ENCODE measurements around the gene CTXND1.

The CTXND1 gene

DNA sequence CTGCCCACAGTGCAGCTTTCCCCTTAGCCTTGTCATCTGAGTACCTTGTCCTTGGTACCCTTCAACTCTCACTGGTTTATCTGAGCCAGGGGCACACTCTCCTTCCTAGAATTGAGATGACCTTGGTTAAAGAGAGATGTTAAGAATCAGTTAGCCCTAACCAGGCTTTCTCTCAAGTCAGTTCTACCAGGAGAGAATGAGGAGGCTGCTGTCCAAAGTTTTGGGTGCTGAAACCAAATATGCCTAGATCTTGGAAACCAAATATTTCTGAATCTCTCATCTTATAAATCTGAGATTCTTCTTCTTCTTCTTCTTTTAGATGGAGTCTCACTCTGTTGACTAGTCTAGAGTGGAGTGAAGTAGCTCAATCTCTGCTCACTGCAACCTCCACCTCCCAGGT is 12.0 kb upstream of the CTXND1 start:
- no peak overlapping the region for H3K27ac ChIP-seq (ENCODE audit: low read depth, low read length)
- no peak for TF ChIP-seq CTCF (IDR thresholded peaks at IDR 0.05; ENCODE audit: low read depth, low read length, poor library complexity, severe bottlenecking)
- no peak for TF ChIP-seq EZH2phosphoT487 (IDR thresholded peaks at IDR 0.05; ENCODE audit: borderline replicate concordance, low read length)
- no peak overlapping the region for H3K4me2 ChIP-seq (ENCODE audit: low read length)
- H3K4me3 ChIP-seq (ENCODE audit: low read length): no peak overlapping the region
- no peaks in the 10 kb centered on the region for H3K9me3 ChIP-seq (ENCODE audit: control insufficient read depth, insufficient read depth, low read length)
- no peaks in the 10 kb centered on the region; the same call in 1 of the 2 replicates for H3K27me3 ChIP-seq (ENCODE audit: control insufficient read depth, low read length)
- no peaks in the 10 kb centered on the region for H3K9me2 ChIP-seq (replicated peaks; ENCODE audit: control insufficient read depth, low read length)
- H3K36me3 ChIP-seq (ENCODE audit: control insufficient read depth, low read length): no peaks in the 10 kb centered on the region
- H3F3A ChIP-seq (ENCODE audit: control insufficient read depth, insufficient read depth): no peaks in the 10 kb centered on the region
- H3K79me2 ChIP-seq (ENCODE audit: control insufficient read depth, low read length): no peaks in the 10 kb centered on the region
- H3K4me1 ChIP-seq (ENCODE audit: control insufficient read depth, low read length): no peaks in the 10 kb centered on the region
- no peaks in the 10 kb centered on the region for H4K20me1 ChIP-seq (ENCODE audit: control insufficient read depth, insufficient read depth, low read depth, low read length)

DNA sequence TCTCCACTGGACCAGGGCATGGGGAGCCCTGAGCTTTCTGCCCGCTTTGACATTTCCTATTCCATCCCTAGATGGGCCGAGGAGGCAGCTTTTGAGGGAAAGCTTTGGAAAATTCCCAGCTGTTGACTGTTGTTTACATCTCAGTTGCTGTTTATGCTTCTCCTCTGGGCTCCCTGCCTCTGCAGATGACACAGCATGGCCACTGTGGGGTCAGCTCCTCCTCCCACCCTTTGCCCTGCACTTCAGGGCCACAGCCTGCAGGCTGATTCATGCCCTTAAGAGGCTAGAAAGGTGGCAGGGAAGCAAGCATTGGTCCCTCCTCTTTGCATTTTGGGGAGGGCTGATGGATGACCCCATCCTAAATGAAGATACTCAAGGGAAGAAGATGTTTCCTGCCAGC is 8.5 kb upstream of the CTXND1 start:
- Histone ChIP-seq H3K4me3 (ENCODE audit: low read length) (no peak overlapping the region), H3F3A (ENCODE audit: control insufficient read depth, insufficient read depth) (no peaks in the 10 kb centered on the region), H3K79me2 (ENCODE audit: control insufficient read depth, low read length) (no peaks in the 10 kb centered on the region), H3K27ac (ENCODE audit: low read depth, low read length) (no peak overlapping the region), H3K4me2 (ENCODE audit: low read length) (no peak overlapping the region), H3K9me3 (ENCODE audit: control insufficient read depth, insufficient read depth, low read length) (no peaks in the 10 kb centered on the region), H3K4me1 (ENCODE audit: control insufficient read depth, low read length) (no peaks in the 10 kb centered on the region), H3K9me2 (replicated peaks; ENCODE audit: control insufficient read depth, low read length) (no peaks in the 10 kb centered on the region), H4K20me1 (ENCODE audit: control insufficient read depth, insufficient read depth, low read depth, low read length) (no peaks in the 10 kb centered on the region), H3K27me3 (ENCODE audit: control insufficient read depth, low read length) (no peaks in the 10 kb centered on the region; the same call in 1 of the 2 replicates), H3K36me3 (ENCODE audit: control insufficient read depth, low read length) (no peaks in the 10 kb centered on the region)
- TF ChIP-seq CTCF (IDR thresholded peaks at IDR 0.05; ENCODE audit: low read depth, low read length, poor library complexity, severe bottlenecking) (no peak), EZH2phosphoT487 (IDR thresholded peaks at IDR 0.05; ENCODE audit: borderline replicate concordance, low read length) (no peak)

DNA sequence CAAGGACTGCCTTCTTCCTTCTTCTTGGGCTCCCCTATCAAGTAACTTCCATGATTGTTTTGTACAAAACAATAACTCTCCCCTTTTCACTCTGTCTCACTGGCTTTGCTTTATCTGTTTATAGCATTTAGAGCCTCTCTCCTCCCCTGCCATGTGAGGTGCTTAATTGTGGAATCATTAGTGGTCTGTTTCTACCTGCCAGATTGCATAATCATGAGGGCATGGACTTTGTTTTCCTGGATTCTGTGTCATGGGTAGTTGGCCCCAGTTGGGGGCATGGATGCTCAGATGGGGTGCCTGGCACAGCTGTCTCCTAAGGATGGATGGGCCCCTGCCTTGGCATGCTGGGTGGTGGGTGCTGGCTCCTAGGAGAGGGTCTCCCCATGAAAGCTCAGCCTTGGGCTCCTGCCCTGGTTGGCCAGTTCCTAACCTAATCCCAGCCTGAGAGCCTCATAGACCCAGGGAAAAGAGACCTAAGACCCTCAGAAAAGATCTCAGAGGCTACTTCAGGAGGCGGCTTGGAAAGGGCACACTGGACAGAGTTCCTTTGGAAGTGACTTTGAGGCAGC is 8.0 kb upstream of the CTXND1 start:
- H3K9me3 ChIP-seq (ENCODE audit: control insufficient read depth, insufficient read depth, low read length): no peaks in the 10 kb centered on the region
- TF ChIP-seq CTCF (IDR thresholded peaks at IDR 0.05; ENCODE audit: low read depth, low read length, poor library complexity, severe bottlenecking) (no peak), EZH2phosphoT487 (IDR thresholded peaks at IDR 0.05; ENCODE audit: borderline replicate concordance, low read length) (no peak)
- H3K79me2 ChIP-seq (ENCODE audit: control insufficient read depth, low read length): no peaks in the 10 kb centered on the region
- no peak overlapping the region for H3K4me3 ChIP-seq (ENCODE audit: low read length)
- H3K4me1 ChIP-seq (ENCODE audit: control insufficient read depth, low read length): no peaks in the 10 kb centered on the region
- H3K27me3 ChIP-seq (ENCODE audit: control insufficient read depth, low read length): peaks cover 2% of the 10 kb centered on the region; the same call in 1 of the 2 replicates
- H3K9me2 ChIP-seq (replicated peaks; ENCODE audit: control insufficient read depth, low read length): no peaks in the 10 kb centered on the region
- no peaks in the 10 kb centered on the region for H3K36me3 ChIP-seq (ENCODE audit: control insufficient read depth, low read length)
- no peaks in the 10 kb centered on the region for H4K20me1 ChIP-seq (ENCODE audit: control insufficient read depth, insufficient read depth, low read depth, low read length)
- no peaks in the 10 kb centered on the region for H3F3A ChIP-seq (ENCODE audit: control insufficient read depth, insufficient read depth)
- H3K27ac ChIP-seq (ENCODE audit: low read depth, low read length): no peak overlapping the region
- H3K4me2 ChIP-seq (ENCODE audit: low read length): no peak overlapping the region

All from DOHH2 (cell line).